MCF 10A (cell line): ENCODE results near the gene PNPLA7. TPM values are rescaled to one million over a fixed set of nuclear protein-coding genes. Genes with fewer than 3 reads are reported as not detected.

ENCODE experiments used
- BruUV-seq: library from RNA; stranded (reverse); fragments of 400-500 nt; replicated peaks from 2 replicates; lab custom pipeline; 2021; lab: Mats Ljungman, UMichigan
- CTCF ChIA-PET: fragments of 300-600 bp; sonication (Branson Sonifier 250); formaldehyde crosslinking; extraction: SDS; loops from one replicate; lab custom pipeline; 2021; ENCODE audit warnings: antibody characterized with exemption, inconsistent platforms; lab: Yijun Ruan, JAX
- POLR2A ChIA-PET: fragments of 300-600, 350-650 bp; sonication (Branson Sonifier 250); formaldehyde crosslinking; extraction: SDS; loops from one replicate; lab custom pipeline; 2020; ENCODE audit warnings: antibody characterized with exemption, inconsistent platforms; lab: Yijun Ruan, JAX
- DNase-seq: peaks from one replicate; pipeline ENCODE4 v3.0.0-alpha.2; 2018; ENCODE audit not compliant: unreplicated experiment
- H3K27ac Mint-ChIP-seq: one replicate; pipeline ENCODE4 v1.8.0; 2022; ENCODE audit warnings: mild to moderate bottlenecking, low read depth, mixed read lengths; ENCODE audit not compliant: unreplicated experiment
- H3K27me3 Mint-ChIP-seq: one replicate; pipeline ENCODE4 v1.8.0; 2022; ENCODE audit warnings: mixed read lengths; ENCODE audit not compliant: insufficient read depth, unreplicated experiment
- H3K36me3 Mint-ChIP-seq: one replicate; pipeline ENCODE4 v1.8.0; 2022; ENCODE audit warnings: mild to moderate bottlenecking, moderate library complexity, mixed read lengths; ENCODE audit not compliant: insufficient read depth, unreplicated experiment
- H3K4me1 Mint-ChIP-seq: one replicate; pipeline ENCODE4 v1.8.0; 2022; ENCODE audit warnings: mixed read lengths; ENCODE audit not compliant: insufficient read depth, unreplicated experiment
- H3K4me3 Mint-ChIP-seq: one replicate; pipeline ENCODE4 v1.8.0; 2022; ENCODE audit warnings: mild to moderate bottlenecking, moderate library complexity, mixed read lengths; ENCODE audit not compliant: unreplicated experiment
- H3K9me3 Mint-ChIP-seq: one replicate; pipeline ENCODE4 v1.8.0; 2022; ENCODE audit warnings: mixed read lengths; ENCODE audit not compliant: unreplicated experiment
- intact Hi-C: fragments of 100-400 bp; cut with micrococcal nuclease; formaldehyde crosslinking; loops from 2 replicates; pipeline ENCODE4 v1.14.1; 2022
- total RNA-seq: library from RNA; stranded (reverse); gene quantifications from 2 replicates; pipeline ENCODE4 v1.2.3, GENCODE V29; 2022
- TF ChIP-seq, protein P1 (sequence below): fragments of 200-600 bp; IDR thresholded peaks from one replicate; pipeline ENCODE4 v1.8.0; 2022; ENCODE audit warnings: antibody characterized with exemption, mild to moderate bottlenecking; ENCODE audit not compliant: unreplicated experiment

PNPLA7 gene
- total RNA-seq, 1 experiment from 2014 or later: 0.86 TPM

DNA sequence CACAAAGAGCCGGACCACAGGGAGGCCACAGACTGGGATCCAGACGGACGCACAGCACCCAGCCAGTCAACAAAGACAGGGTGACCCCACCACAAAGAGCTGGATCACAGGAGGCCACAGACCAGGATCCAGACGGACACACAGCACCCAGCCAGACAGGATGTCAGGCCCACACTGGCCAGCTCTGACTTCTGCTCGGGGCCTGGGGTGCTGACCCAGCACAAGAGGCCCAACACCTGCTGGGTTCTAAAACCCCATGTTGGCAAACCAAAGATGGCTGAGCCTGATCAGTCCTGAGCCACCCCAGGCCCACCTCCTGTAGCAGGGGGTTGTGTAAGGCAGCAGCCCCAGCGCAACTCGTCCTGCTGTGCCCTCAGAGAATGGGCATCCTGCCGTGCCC is 33.8 kb upstream of the PNPLA7 start:
- TF ChIP-seq, protein P1, sequence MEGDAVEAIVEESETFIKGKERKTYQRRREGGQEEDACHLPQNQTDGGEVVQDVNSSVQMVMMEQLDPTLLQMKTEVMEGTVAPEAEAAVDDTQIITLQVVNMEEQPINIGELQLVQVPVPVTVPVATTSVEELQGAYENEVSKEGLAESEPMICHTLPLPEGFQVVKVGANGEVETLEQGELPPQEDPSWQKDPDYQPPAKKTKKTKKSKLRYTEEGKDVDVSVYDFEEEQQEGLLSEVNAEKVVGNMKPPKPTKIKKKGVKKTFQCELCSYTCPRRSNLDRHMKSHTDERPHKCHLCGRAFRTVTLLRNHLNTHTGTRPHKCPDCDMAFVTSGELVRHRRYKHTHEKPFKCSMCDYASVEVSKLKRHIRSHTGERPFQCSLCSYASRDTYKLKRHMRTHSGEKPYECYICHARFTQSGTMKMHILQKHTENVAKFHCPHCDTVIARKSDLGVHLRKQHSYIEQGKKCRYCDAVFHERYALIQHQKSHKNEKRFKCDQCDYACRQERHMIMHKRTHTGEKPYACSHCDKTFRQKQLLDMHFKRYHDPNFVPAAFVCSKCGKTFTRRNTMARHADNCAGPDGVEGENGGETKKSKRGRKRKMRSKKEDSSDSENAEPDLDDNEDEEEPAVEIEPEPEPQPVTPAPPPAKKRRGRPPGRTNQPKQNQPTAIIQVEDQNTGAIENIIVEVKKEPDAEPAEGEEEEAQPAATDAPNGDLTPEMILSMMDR: no peak
- no peak for DNase-seq
- H3K4me1 Mint-ChIP-seq: no peaks in the 10 kb centered on the region
- no peak overlapping the region for H3K4me3 Mint-ChIP-seq
- no TSS peak for BruUV-seq
- H3K36me3 Mint-ChIP-seq: peaks cover 39% of the 10 kb centered on the region
- no peak overlapping the region for H3K27ac Mint-ChIP-seq
- ChIA-PET CTCF (no interaction called here), POLR2A (no interaction called here)
- no peaks in the 10 kb centered on the region for H3K9me3 Mint-ChIP-seq
- H3K27me3 Mint-ChIP-seq: no peaks in the 10 kb centered on the region
- intact Hi-C loops: no loop called here

DNA sequence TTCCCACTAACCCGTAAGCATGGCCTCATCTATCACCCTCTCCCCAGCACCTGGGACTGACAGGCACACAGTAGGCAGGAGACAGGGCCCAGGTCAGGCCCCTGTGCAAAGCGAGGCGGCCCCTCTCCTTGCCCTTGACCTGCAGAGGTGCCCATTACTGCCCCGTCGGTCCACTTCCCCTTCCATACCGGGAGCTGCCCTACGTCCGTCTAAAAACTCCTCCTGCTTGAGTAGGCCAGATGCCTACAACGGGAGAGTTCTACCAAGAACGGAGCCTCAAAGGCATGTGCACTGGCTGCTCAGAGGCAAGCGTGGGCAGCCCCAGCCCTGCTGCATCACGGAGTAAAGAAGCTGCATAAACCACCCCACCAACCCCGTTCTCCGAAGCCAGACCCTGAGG is 33.1 kb upstream of the PNPLA7 start:
- Mint-ChIP-seq H3K4me1 (no peaks in the 10 kb centered on the region), H3K4me3 (no peak overlapping the region), H3K9me3 (no peaks in the 10 kb centered on the region), H3K27ac (no peak overlapping the region), H3K36me3 (peaks cover 36% of the 10 kb centered on the region), H3K27me3 (no peaks in the 10 kb centered on the region)
- TF ChIP-seq, protein P1: no peak
- CTCF ChIA-PET: no interaction called here
- no peak for DNase-seq
- intact Hi-C loops: no loop called here
- POLR2A ChIA-PET: no interaction called here
- BruUV-seq: no TSS peak

DNA sequence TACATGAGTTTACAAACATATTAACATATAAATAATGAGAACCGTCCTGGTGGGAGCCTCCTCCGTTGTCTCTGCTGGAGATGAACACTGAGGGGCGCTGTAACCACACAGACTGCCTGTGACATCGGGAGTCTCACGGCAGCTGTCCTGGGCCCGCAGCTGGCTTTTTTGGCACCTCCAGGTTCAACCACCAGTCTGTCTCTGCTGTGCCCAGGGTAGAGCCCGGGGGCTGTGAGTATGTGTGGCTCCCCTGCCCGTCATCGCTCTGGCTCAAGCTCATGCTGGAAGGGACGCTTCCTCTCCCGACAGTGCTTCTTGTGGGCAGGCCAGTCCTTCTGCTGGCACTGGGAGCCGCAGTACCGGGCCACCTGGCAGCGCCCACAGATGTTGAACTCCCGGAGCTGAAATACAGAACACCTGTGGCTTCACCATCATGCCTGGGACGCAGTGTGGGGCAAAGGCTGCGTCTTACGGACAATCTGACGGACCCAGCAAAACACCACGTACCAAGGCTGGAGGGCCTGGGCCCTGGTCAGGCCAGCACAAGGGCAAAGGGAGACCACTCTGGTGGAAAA is 32.2 kb upstream of the PNPLA7 start:
- no peak for DNase-seq
- POLR2A ChIA-PET: interaction anchor here (1.7 to 2.7 kb wide), 2 partner anchors 30 to 37 kb away, joined by 10 to 13 read pairs; partner anchors contain the start of genes EHMT1 and MRPL41
- Mint-ChIP-seq H3K36me3 (peaks cover 29% of the 10 kb centered on the region), H3K9me3 (no peaks in the 10 kb centered on the region), H3K4me1 (no peaks in the 10 kb centered on the region), H3K27ac (no peak overlapping the region), H3K4me3 (no peak overlapping the region), H3K27me3 (no peaks in the 10 kb centered on the region)
- TF ChIP-seq, protein P1: peak; percentile 21
- BruUV-seq: TSS peak; percentile 13
- CTCF ChIA-PET: interaction anchor here (0.6 kb wide), 1 partner anchor 10 kb away, joined by 3 read pairs; no protein-coding TSS in a partner anchor
- intact Hi-C loops: no loop called here

DNA sequence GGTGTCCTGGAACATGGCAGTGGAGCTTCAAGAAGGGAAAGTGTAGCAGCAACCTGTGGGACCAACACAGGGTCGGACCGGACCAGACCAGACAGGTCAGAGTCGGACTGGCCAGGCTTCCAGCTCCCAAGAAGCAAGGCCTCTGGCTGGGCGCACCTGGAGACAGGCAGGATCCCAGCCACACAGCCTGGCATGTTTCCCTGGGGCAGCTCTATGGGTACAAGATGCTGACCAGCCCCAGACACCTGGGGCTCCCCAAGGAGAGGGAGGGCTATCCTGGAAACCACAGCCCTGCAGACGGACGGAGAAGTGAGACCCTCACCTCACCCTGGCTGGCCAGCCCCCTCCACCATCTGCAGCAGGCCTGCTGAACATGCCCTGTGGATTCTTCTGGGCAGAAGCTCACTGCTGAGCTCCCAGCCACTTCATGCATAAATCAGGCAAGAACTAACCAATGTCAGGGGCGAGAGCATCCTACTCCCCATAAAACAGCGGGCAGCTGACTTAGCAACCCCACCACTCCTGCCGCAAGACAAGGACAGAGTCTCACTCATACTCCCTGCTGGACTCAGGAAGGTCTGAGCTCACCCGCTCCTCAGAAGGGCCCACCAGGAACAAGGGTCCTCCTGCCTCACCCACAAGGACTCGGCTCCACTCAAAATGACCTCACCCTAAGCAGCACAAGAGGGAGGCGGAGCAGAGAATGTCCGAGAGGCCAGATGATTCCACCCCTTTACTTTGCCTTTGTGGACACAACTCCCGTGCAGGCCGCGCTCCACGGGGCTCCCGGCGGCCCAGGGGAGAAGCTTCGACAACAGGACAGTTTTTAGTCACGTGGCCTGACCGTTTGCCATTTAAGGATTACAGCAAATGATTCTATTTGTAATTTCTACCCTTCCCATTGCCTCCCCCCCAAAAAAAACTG is 31.4 kb upstream of the PNPLA7 start:
- Mint-ChIP-seq H3K9me3 (no peaks in the 10 kb centered on the region), H3K27me3 (no peaks in the 10 kb centered on the region), H3K36me3 (peaks cover 28% of the 10 kb centered on the region), H3K27ac (no peak overlapping the region), H3K4me1 (no peaks in the 10 kb centered on the region), H3K4me3 (no peak overlapping the region)
- intact Hi-C loops: no loop called here
- TF ChIP-seq, protein P1: no peak
- ChIA-PET POLR2A (interaction anchor here (0.9 to 5.5 kb wide), 4 partner anchors 8 to 159 kb away, joined by 3 to 64 read pairs (median 12); partner anchors contain the start of genes EHMT1, MRPL41 and ZMYND19), CTCF (interaction anchor here (0.6 to 4.1 kb wide), 5 partner anchors 6 to 459 kb away, joined by 3 to 34 read pairs (median 3); partner anchors contain the start of gene MRPL41)
- BruUV-seq: no TSS peak
- no peak for DNase-seq
